ENCODE results near the gene PAQR5.

- TF ChIP-seq CTCF (IDR thresholded peaks at IDR 0.05; ENCODE audit: insufficient read depth, low read length, poor library complexity, severe bottlenecking) = no peak
- TF ChIP-seq EZH2phosphoT487 (conservative IDR thresholded peaks at IDR 0.05; ENCODE audit: low read length) = no peak
Observed at GRCh38 chr15:69391046-69391757, 92.5 kb downstream of the PAQR5 start.
